ENCODE measurements around the gene DPY19L1. TPM values are rescaled to one million over a fixed set of nuclear protein-coding genes. Genes with fewer than 3 reads are reported as not detected.

DPY19L1 gene
- total RNA-seq, 4 donors from 2014 or later, result 3.5 to 7.8 (median 5.0) TPM

- in situ Hi-C loops (cut with MboI; ENCODE audit: low sequenced_read_pairs in 4 of 4) (loop anchor here in 1 of 4 donors (25.0 kb wide), 1 partner anchor 655 kb away; the partner anchor contains the start of gene HERPUD2), intact Hi-C loops (cut with DNase I; ENCODE audit: low total_unique reads) (loop anchor here (10.0 kb wide), 1 partner anchor 663 kb away; the partner anchor contains the start of gene HERPUD2)
- ATAC-seq (no peak), DNase-seq (no peak)
- Histone ChIP-seq H3K27ac (no peak overlapping the region), H3K27me3 (no peaks in the 10 kb centered on the region), H3K4me3 (no peak overlapping the region), H3K4me1 (peaks cover 9 to 18% of the 10 kb centered on the region in 2 donors), H3K36me3 (no peaks in the 10 kb centered on the region), H3K9me3 (no peaks in the 10 kb centered on the region)
- no peak for TF ChIP-seq CTCF (IDR thresholded peaks at IDR 0.05 in 4 of 5, conservative IDR thresholded peaks at IDR 0.05 in 1 of 5)
Measured at GRCh38 chr7:35032166-35032565, 5.1 kb downstream of the DPY19L1 start.

DNA sequence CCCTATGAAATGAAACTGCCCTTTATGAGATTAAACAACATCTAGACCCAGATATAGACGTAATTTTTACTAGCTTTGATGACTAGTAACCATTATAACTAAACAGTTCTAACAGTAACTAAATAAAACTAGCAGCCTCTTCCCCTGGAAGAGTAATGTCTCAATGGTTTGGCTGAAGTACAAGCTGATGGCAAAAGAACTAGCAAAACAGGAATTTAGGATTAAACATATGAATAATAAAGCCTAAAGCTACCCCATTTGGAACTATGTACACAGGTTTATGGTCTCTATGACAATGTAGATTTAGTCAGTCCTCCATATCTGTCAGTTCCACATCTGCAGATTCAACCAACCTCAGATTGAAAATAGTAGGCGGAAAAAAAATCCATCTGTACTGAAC is 6.4 kb downstream of the DPY19L1 start:
- TF ChIP-seq CTCF (IDR thresholded peaks at IDR 0.05 in 4 of 5, conservative IDR thresholded peaks at IDR 0.05 in 1 of 5) (no peak), POLR2A (IDR thresholded peaks at IDR 0.05) (no peak)
- in situ Hi-C loops (cut with MboI; ENCODE audit: low sequenced_read_pairs in 4 of 4) (loop anchor here in 1 of 4 donors (25.0 kb wide), 1 partner anchor 656 kb away; the partner anchor contains the start of gene HERPUD2), intact Hi-C loops (cut with DNase I; ENCODE audit: low total_unique reads) (loop anchor here (10.0 kb wide), 1 partner anchor 664 kb away; the partner anchor contains the start of gene HERPUD2)
- Histone ChIP-seq H3K4me1 (peaks cover 3 to 11% of the 10 kb centered on the region in 2 donors), H3K4me3 (no peak overlapping the region), H3K27me3 (no peaks in the 10 kb centered on the region), H3K36me3 (no peaks in the 10 kb centered on the region), H3K9me3 (no peaks in the 10 kb centered on the region), H3K27ac (no peak overlapping the region)
- DNase-seq (no peak), ATAC-seq (no peak)

GRCh38 chr7:35029311-35029710 is 8.0 kb downstream of the DPY19L1 start:
- TF ChIP-seq CTCF (IDR thresholded peaks at IDR 0.05 in 4 of 5, conservative IDR thresholded peaks at IDR 0.05 in 1 of 5), result no peak
- TF ChIP-seq POLR2A (IDR thresholded peaks at IDR 0.05), result no peak
- Histone ChIP-seq H3K36me3 (no peaks in the 10 kb centered on the region), H3K27me3 (no peaks in the 10 kb centered on the region), H3K9me3 (no peaks in the 10 kb centered on the region), H3K27ac (no peak overlapping the region), H3K4me1 (peaks cover 0 to 6% of the 10 kb centered on the region in 2 donors), H3K4me3 (no peak overlapping the region)
- ATAC-seq (no peak), DNase-seq (no peak)
- in situ Hi-C loops (cut with MboI; ENCODE audit: low sequenced_read_pairs in 4 of 4), result loop anchor here in 1 of 4 donors (25.0 kb wide), 1 partner anchor 658 kb away; the partner anchor contains the start of gene HERPUD2
- intact Hi-C loops (cut with DNase I; ENCODE audit: low total_unique reads), result no loop called here

GRCh38 chr7:35026150-35026549 is 11.1 kb downstream of the DPY19L1 start:
- in situ Hi-C loops (cut with MboI; ENCODE audit: low sequenced_read_pairs in 4 of 4) (loop anchor here in 1 of 4 donors (25.0 kb wide), 1 partner anchor 661 kb away; the partner anchor contains the start of gene HERPUD2), intact Hi-C loops (cut with DNase I; ENCODE audit: low total_unique reads) (no loop called here)
- no peak overlapping the region for H3K27ac ChIP-seq
- TF ChIP-seq CTCF (IDR thresholded peaks at IDR 0.05 in 4 of 5, conservative IDR thresholded peaks at IDR 0.05 in 1 of 5), result no peak
- TF ChIP-seq POLR2A (IDR thresholded peaks at IDR 0.05), result no peak
- DNase-seq (no peak), ATAC-seq (no peak)
- H3K4me3 ChIP-seq, result no peak overlapping the region
- no peaks in the 10 kb centered on the region for H3K9me3 ChIP-seq
- H3K27me3 ChIP-seq, result no peaks in the 10 kb centered on the region
- H3K36me3 ChIP-seq, result no peaks in the 10 kb centered on the region
- peaks cover 0 to 6% of the 10 kb centered on the region in 2 donors for H3K4me1 ChIP-seq
